Measurements from ENCODE around the gene GRAMD1A. TPM values are rescaled to one million over a fixed set of nuclear protein-coding genes. Genes with fewer than 3 reads are reported as not detected.

GRAMD1A gene
- 100 to 1,000 TPM; 106 to 114 TPM for total RNA-seq

DNA sequence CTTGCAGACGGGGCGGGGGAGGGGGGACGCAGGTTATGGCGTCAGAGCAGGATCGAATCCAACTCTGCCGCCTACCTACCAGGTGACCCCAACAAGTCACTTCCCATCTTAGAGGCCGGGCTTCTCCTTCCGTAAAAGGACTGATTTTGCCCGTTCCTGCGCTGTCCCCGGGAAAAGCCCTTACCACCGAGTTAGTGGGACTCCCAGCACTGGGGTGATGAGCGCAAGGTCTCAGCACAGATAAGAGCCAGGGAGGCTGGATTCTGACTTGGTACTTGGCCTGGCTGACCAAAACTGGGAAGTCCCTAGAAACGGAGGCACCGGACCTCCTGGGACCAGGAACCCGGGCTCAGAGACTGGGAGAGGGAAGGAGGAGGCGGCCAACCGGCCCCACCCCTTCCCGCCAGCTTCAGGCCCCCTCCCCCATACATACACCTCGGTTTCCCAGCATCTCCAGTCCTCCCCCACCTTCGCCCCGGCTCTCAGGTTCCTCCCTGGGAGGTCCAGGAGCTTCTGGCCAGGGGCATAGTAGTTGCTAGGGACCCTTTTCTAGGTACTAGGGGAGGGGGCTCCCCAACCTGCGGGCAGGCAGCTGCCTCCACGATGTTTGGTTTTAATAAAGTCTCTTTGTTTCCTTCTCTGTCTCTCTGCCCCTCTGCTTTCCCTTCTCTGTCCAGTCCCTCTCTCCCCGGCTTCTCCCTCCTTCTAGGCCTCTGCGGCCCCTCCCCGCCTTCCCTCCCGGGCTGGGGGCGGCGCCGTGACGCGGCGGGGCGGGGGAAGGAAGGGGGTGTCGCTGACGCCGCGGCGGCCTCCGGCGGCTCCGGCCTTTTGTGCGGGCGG, at the start of gene GRAMD1A:
Gene GRAMD1A, plus strand, starts transcription at position 826 of the 840 bp plus-strand sequence. CDS start 156 bp downstream, outside the sequence.
- Mint-ChIP-seq H3K4me1 (peaks cover 72% of the 10 kb centered on the region), H3K27me3 (no peaks in the 10 kb centered on the region), H3K4me3 (peak within 1 kb of the TSS; percentile 94), H3K9me3 (no peaks in the 10 kb centered on the region), H3K27ac (peak within 1 kb of the TSS; percentile 98), H3K36me3 (ENCODE audit: low read depth) (peaks cover 28% of the 10 kb centered on the region)
- ChIA-PET CTCF (interaction anchor here (2.7 to 4.4 kb wide), 2 partner anchors 14 to 26 kb away, joined by 14 to 18 read pairs; no protein-coding TSS in a partner anchor), POLR2A (interaction anchor here (1.2 kb wide), 1 partner anchor 10 kb away, joined by 3 read pairs; no protein-coding TSS in a partner anchor)
- peak; percentile 75 for DNase-seq

DNA sequence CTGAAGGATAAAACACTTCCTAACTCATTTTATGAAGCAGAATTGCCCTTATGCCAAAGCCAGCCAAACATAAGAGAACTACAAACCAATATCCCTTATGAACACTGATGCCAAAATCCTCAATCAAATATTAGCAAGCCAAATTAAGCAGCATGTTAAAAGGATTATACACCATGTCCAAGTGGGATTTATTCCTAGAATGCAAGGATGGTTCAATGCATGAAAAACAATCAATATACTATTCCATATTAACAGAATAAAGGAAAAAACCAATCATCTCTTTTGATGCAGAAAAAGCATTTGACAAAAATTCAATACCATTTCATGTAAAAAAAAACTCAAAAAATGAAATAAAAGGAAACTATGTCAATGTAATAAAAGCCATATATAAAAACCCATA, 47.0 kb upstream of the GRAMD1A start:
- ChIA-PET CTCF (no interaction called here), POLR2A (no interaction called here)
- H3K4me1 Mint-ChIP-seq = no peaks in the 10 kb centered on the region
- H3K27ac Mint-ChIP-seq = no peak overlapping the region
- no peak for DNase-seq
- H3K4me3 Mint-ChIP-seq = no peak overlapping the region
- no peaks in the 10 kb centered on the region for H3K27me3 Mint-ChIP-seq
- H3K36me3 Mint-ChIP-seq (ENCODE audit: low read depth) = peaks cover 77% of the 10 kb centered on the region
- peaks cover 72% of the 10 kb centered on the region for H3K9me3 Mint-ChIP-seq

DNA sequence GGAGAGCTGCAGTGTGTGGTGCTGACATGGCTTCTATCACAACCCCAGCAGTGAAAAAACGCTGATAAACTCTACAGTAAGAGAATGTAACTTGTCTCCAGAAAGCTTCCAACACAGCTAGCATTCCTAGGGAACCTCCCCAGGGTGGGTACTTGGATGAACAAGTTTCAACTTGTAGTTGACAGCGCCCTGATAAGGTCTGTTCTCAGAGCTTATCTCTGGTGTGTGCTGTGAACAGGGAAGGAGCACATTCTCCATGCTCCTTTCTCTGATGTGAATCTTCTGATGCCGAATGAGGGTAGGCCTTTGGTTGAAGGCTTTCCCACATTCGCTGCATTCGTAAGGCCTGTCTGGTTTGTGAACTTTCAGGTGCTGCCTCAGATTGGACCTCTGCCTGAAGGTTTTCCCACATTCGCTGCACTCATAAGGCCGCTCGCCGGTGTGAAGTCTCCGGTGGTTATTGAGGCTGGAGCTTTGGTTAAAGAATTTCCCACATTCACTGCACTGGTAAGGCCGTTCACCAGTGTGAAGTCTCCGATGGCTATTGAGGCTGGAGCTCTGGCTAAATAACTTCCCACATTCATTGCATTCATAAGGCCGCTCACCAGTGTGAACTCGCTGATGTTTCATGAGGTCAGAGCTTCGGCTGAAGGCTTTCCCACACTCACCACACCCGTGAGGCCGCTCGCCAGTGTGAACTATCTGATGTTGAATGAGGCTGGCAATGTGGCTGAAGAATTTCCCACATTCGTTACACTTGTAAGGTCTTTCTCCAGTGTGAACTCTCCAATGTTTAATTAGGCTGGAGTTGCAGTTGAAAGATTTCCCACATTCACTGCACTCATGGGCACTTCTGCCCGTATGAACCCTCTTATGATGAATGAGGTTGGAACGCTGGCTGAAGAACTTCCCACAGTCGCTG, 42.0 kb upstream of the GRAMD1A start:
- CTCF ChIA-PET = interaction anchor here (1.0 kb wide), 1 partner anchor 10 kb away, joined by 3 read pairs; no protein-coding TSS in a partner anchor
- Mint-ChIP-seq H3K27ac (peak overlapping the region; percentile 13), H3K9me3 (peaks cover 83% of the 10 kb centered on the region), H3K36me3 (ENCODE audit: low read depth) (peaks cover 94% of the 10 kb centered on the region), H3K27me3 (no peaks in the 10 kb centered on the region), H3K4me3 (no peak overlapping the region), H3K4me1 (peaks cover 24% of the 10 kb centered on the region)
- POLR2A ChIA-PET = no interaction called here
- DNase-seq = no peak

DNA sequence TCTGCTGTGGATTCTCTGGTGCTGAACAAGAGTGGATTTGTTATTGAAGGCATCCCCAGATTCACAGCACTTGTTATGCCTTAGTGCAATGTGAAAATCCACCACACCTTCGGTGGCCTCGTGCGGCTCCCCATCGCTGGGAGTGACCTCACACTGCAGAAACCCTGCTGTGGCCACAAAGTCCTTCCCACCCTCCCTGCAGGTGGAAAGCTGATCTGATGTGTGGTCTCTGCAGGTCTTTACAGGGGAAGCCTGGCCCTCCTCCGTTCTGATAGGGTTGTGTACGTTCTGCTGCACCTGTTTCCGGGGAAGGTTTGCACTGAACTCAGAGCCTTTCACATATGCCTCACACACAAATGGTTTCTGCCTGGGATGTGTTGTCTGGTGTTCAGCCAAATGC, 41.1 kb upstream of the GRAMD1A start:
- ChIA-PET CTCF (no interaction called here), POLR2A (no interaction called here)
- no peak for DNase-seq
- Mint-ChIP-seq H3K27me3 (no peaks in the 10 kb centered on the region), H3K27ac (no peak overlapping the region), H3K4me3 (no peak overlapping the region), H3K9me3 (peaks cover 78% of the 10 kb centered on the region), H3K36me3 (ENCODE audit: low read depth) (peaks cover 88% of the 10 kb centered on the region), H3K4me1 (peaks cover 27% of the 10 kb centered on the region)

DNA sequence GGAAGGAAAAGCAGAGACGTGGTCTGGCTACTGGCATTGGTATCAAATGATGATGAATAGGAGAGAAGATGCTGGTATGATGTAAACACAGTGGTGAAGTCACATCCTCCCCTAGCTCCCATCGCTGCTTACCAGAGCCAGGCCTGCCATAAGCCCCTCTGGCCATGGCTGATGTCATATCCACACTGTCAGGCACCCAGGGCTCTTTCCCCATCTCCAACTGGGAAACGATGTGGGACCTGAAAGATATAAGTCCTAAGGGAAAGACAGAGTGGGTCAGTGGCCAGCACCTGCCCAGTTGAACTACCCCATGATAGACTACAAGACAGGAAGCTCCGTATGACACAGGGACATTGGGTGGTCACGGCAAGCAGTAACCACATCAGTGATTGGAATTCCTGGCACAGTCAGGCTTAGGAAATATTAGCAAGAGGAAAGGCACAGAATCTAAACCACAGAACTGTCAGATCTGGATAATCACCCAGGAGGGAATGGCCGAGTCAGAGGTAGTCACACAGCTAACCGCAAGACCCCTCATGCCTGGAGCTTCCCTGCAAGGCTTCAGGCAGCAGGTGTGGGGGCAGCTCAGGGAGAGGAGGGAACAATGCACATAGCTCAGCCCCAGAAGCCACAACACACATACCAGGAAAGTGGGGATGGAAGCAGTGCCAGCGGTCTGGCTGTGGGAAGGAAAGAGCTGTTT, 39.9 kb upstream of the GRAMD1A start:
- Mint-ChIP-seq H3K9me3 (peaks cover 76% of the 10 kb centered on the region), H3K27me3 (no peaks in the 10 kb centered on the region), H3K4me3 (no peak overlapping the region), H3K4me1 (peaks cover 35% of the 10 kb centered on the region), H3K36me3 (ENCODE audit: low read depth) (peaks cover 82% of the 10 kb centered on the region), H3K27ac (peak overlapping the region; percentile 54)
- POLR2A ChIA-PET = no interaction called here
- CTCF ChIA-PET = interaction anchor here (0.6 to 1.6 kb wide), 5 partner anchors 9 to 33 kb away, joined by 3 to 4 read pairs (median 3); partner anchors contain the start of gene ZNF30
- DNase-seq = no peak

DNA sequence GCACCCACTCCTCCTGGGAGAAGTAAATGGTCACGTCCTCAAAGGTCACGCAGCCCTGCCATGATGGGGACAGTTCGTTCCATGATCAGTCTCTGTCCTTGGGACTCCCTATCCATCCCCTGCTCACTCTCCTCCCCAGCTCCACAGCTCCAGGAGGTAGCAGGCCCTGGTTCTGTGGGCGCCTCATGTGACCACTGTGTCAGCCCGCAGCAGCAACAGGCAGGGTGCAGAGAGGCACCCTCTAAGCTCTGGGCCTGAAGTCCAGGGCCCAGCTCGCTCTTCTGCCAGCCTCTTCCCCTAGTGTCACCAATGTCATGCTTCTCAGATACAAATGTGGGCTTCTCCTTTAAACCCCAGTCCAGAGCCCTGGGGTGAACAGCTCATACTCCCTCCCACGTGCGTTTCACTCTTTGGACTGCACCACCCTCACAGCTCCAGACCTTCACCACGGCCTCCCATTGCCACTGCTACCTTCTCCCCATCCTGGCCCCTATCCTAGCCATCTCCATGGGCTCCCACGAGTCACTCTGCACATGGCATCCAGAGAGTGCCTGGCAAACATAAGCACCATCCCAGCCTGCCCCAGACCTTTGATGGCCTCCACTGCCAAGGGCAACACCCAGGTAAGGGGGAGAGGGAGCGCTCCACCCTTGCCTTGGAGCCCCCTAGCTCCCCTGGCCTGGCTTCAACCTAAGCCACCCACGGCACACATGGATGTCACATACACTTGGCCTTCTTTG, 39.0 kb upstream of the GRAMD1A start:
- H3K4me3 Mint-ChIP-seq = no peak overlapping the region
- no peak for DNase-seq
- ChIA-PET CTCF (interaction anchor here (1.3 to 1.6 kb wide), 3 partner anchors 11 to 34 kb away, joined by 3 read pairs; partner anchors contain the start of gene ZNF30), POLR2A (no interaction called here)
- H3K9me3 Mint-ChIP-seq = peaks cover 76% of the 10 kb centered on the region
- H3K27me3 Mint-ChIP-seq = no peaks in the 10 kb centered on the region
- peaks cover 80% of the 10 kb centered on the region for H3K36me3 Mint-ChIP-seq (ENCODE audit: low read depth)
- no peak overlapping the region for H3K27ac Mint-ChIP-seq
- H3K4me1 Mint-ChIP-seq = peaks cover 38% of the 10 kb centered on the region

DNA sequence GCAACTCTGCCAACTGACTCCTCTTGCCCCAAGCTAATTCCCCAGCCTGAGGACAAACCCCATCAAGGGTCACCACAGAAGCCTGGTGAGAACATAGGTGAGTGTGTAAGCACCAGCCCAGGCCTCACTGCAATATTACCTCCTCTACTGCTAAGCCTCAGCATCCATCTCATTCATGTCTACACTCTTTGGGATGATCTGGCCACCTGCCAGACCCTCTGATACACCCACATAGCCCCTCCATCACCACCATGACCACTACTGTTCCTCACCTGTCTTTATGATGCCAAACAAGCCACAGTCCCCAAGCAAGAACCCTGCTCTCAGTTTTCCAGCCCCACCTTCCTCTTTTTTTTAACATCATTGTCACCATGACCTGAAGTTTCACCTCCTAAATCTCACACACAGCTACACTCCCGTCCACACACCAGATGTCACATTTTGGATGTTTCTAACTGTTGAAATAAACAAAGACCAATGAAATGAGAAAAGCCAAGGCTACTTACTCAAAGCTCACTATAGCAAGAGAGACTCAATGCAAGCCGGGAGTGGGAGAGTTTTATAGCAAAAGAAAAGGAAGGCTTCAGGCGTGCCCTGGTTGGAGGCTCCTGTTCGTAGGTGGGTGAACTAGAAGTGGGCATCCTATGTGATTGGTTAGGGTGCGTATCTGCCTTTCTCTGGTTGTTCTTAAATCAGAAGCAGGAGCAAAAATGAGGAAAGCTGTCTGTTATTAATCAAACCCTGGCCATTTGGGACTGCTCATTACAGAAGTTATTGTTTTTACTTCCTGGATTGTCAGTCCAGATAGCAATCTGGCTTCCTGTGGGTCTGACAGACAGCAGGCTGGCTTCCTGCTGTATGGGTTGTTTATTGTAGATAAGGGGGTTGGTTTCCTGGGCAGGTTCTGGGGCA, 38.1 kb upstream of the GRAMD1A start:
- ChIA-PET CTCF (interaction anchor here (0.9 to 1.3 kb wide), 2 partner anchors 26 to 35 kb away, joined by 3 read pairs; partner anchors contain the start of gene ZNF30), POLR2A (no interaction called here)
- Mint-ChIP-seq H3K4me3 (peak overlapping the region; percentile 98), H3K4me1 (peaks cover 38% of the 10 kb centered on the region), H3K36me3 (ENCODE audit: low read depth) (peaks cover 72% of the 10 kb centered on the region), H3K27me3 (no peaks in the 10 kb centered on the region), H3K27ac (peak overlapping the region; percentile 94), H3K9me3 (peaks cover 75% of the 10 kb centered on the region)
- peak; percentile 63 for DNase-seq

DNA sequence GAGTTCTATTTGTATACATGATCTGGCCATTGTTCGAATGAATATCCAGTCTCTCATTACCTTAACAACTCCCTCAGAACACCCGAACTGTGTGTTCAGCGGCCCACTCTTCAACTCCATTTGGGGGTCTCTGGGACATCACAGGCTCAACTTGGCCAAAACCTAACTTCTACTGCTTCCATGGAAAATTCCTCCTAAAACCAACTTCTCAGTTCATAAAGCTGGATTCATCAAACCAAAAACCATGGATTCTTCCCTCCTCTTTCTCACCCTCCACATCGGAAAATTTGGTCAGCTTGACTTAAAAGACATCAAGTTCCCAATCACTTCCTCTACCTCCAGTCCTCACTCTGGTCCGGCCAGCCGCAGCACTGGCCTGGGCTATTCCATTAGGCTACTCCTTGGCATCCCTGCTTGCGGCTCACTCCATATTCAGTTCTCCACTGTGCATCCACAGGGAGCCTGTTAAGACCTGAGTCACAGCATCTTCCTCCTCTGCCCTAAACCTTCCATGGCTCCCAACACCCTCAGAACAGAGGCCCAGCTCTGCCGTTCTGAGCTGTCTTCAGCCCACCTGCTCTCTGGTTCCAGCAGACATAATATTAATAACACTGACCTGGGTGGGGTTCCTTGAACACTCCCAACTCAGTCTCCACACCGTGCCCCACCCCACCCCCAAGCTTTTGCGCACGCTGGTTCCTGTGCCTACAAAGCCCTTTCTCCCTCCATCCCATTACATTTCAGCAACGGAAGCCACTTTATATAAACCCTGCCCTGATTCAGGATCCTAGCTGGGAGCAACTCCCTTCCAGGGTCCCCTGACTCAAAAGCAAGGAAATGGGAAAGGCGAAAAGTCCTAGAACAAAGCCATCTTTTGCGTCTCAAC, 37.2 kb upstream of the GRAMD1A start:
- Mint-ChIP-seq H3K36me3 (ENCODE audit: low read depth) (peaks cover 63% of the 10 kb centered on the region), H3K4me3 (peak overlapping the region; percentile 98), H3K9me3 (peaks cover 71% of the 10 kb centered on the region), H3K4me1 (peaks cover 38% of the 10 kb centered on the region), H3K27ac (peak overlapping the region; percentile 94), H3K27me3 (no peaks in the 10 kb centered on the region)
- ChIA-PET POLR2A (no interaction called here), CTCF (interaction anchor here (0.9 kb wide), 1 partner anchor 27 kb away, joined by 3 read pairs; no protein-coding TSS in a partner anchor)
- no peak for DNase-seq

DNA sequence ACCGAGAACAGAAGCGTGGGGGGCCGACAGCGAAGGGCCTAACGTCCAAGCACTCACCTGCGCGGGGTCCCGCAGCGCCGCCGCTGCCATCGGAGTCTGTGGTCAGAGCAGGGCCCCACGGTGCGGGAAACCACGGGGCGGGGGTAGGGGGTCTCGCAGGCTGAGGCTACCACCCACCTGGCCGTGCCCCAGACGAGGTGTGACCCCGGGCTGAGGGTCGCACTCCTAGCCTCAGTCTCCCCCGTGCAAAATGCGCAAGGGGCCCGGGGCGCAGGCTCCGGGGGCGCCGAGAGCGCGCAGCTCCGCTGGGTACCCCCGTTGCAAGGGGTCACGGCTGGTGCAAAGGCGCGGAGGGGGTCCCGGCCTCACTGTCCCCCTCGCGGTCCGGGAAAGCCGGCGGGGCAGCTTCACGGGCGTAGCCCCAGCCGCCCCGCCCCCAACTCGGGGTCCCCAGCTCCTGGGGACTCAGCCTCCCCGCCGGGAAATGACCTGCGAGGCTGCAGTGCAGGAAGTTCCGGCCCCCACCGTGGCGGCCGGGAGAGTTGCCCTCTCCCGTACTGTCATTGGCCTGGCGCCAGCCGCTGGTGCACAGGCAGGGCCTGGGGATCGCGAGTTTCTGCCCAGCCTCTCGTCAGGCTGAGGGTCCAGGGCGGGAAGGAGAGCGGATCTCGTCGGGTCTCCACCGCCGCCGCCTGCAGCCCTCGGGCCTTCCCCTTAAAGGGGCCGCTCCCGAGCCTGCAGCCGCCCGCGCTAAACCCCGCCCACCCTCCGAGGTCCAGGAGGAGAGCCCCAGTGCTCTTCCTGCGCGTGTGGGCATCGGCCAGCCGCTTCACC, 36.3 kb upstream of the GRAMD1A start, which contains the start of gene ZNF792:
Gene ZNF792, minus strand, starts transcription at position 657 of the 834 bp plus-strand sequence. Its CDS starts 567 bp downstream, at position 90.
- peaks cover 38% of the 10 kb centered on the region for H3K4me1 Mint-ChIP-seq
- peak within 1 kb of the TSS; percentile 94 for H3K27ac Mint-ChIP-seq
- ChIA-PET CTCF (no interaction called here), POLR2A (no interaction called here)
- H3K27me3 Mint-ChIP-seq = no peaks in the 10 kb centered on the region
- H3K4me3 Mint-ChIP-seq = peak within 1 kb of the TSS; percentile 98
- peak; percentile 44 for DNase-seq
- H3K36me3 Mint-ChIP-seq (ENCODE audit: low read depth) = peaks cover 55% of the 10 kb centered on the region
- H3K9me3 Mint-ChIP-seq = peaks cover 72% of the 10 kb centered on the region

DNA sequence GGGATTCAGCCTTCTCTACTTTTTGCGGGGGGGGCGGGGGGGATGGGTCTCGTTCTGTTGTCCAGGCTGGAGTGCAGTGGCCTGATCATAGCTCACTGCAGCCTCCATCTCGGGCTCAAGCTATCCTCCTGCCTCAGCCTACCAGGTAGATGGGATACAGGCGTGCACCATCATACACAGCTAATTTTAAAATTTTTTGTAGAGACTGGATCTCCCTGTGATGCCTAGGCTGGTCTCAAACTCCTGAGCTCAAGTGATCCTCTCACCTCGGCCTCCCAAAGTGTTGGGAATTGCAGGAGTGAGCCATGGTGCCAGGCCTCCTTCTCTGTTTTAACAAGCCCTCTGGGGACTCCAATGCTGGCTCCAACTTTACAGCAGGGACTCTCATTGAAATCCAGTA, 35.5 kb upstream of the GRAMD1A start:
- Mint-ChIP-seq H3K27me3 (no peaks in the 10 kb centered on the region), H3K27ac (peak overlapping the region; percentile 52), H3K36me3 (ENCODE audit: low read depth) (peaks cover 47% of the 10 kb centered on the region), H3K4me3 (peak overlapping the region; percentile 68), H3K9me3 (peaks cover 65% of the 10 kb centered on the region), H3K4me1 (peaks cover 38% of the 10 kb centered on the region)
- CTCF ChIA-PET = interaction anchor here (1.2 kb wide), 1 partner anchor 16 kb away, joined by 3 read pairs; no protein-coding TSS in a partner anchor
- no peak for DNase-seq
- POLR2A ChIA-PET = no interaction called here

Data from activated CD4-positive, alpha-beta T cell treated with anti-CD3 and anti-CD28 coated beads, Interleukin-2, amount 10 ng/mL, durations not matched to agents 7 days and 5 days (primary cell).